Measurements from ENCODE around the gene STRADB. TPM values are rescaled to one million over a fixed set of nuclear protein-coding genes. Genes with fewer than 3 reads are reported as not detected.

The STRADB gene
- total and polyA plus RNA-seq, 2 of the 4 experiments (the other 2 are of a cell fraction) = 14.9 to 31.5 TPM

DNA sequence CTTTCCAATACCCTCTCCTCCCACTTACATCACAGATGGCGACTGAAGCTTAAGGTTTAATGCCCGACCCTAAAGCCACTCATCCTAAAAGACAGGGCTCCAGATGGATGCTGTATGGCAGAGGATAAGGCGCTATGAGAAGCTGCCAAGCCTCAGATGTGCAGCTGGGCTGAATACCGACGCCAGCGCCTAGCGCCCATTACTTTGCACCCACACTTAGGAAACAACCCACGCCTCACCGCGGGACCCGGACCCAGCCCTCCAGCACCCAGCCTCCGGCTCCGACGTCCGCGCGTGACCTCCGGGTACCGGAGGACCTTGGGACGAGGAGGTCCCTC lies 617 bp upstream of the STRADB start:
- Histone ChIP-seq H2BK15ac (ENCODE audit: low read depth, low read length) (peak overlapping the region; percentile 2; the same call in 1 of the 3 replicates), H2AFZ (replicated peaks; ENCODE audit: low read length, poor library complexity) (peak overlapping the region; percentile 98), H2BK5ac (ENCODE audit: low read depth, low read length, poor library complexity, severe bottlenecking) (peak overlapping the region; percentile 70), H3K4me1 (ENCODE audit: control insufficient read depth, insufficient read depth, low read length) (peaks cover 2% of the 10 kb centered on the region; the same call in 1 of the 2 replicates), H2BK20ac (ENCODE audit: low read depth, low read length) (no peak overlapping the region), H3K4me3 (ENCODE audit: insufficient read depth, low read depth, low read length) (peak overlapping the region; percentile 82), H2AK9ac (replicated peaks; ENCODE audit: low read depth, low read length, poor library complexity) (peak overlapping the region; percentile 38), H4K5ac (ENCODE audit: low read depth, low read length) (peak overlapping the region; percentile 61), H3K27me3 (ENCODE audit: control insufficient read depth, insufficient read depth, low read length) (no peaks in the 10 kb centered on the region), H2BK120ac (ENCODE audit: low read depth, low read length) (peak overlapping the region; percentile 62; the same call in 1 of the 2 replicates), H3K14ac (replicated peaks; ENCODE audit: low read depth, low read length) (peak overlapping the region; percentile 85), H3K79me1 (ENCODE audit: low read depth in 1 of 2, low read length in 2 of 2) (peaks cover 27 to 58% of the 10 kb centered on the region in 2 experiments), H2AK5ac (ENCODE audit: low read depth, low read length) (0 out of 2 replicates have a peak overlapping the region, but pooled peaks have one; percentile 18), H4K91ac (ENCODE audit: insufficient read depth, low read depth, low read length) (peak overlapping the region; percentile 84), H3K9me3 (ENCODE audit: control insufficient read depth, insufficient read depth, low read length) (no peaks in the 10 kb centered on the region), H4K8ac (ENCODE audit: low read depth in 2 of 2, low read length in 2 of 2) (peak overlapping the region; percentile 45 to 92; a peak in 3 of 4 replicates), H3K4me2 (ENCODE audit: low read depth, low read length) (peak overlapping the region; percentile 94), H3K9ac (ENCODE audit: low read depth, low read length) (peak overlapping the region; percentile 73), H3K23ac (ENCODE audit: low read depth, low read length) (peak overlapping the region; percentile 64), H3K36me3 (ENCODE audit: control insufficient read depth, insufficient read depth, low read length) (no peaks in the 10 kb centered on the region), H3K4ac (ENCODE audit: low read depth, low read length) (peak overlapping the region; percentile 64), H3K27ac (ENCODE audit: insufficient read depth, low read length) (peak overlapping the region; percentile 80), H3K18ac (ENCODE audit: low read depth, low read length) (peak overlapping the region; percentile 20), H4K20me1 (ENCODE audit: insufficient read depth, low read length) (peaks cover 6% of the 10 kb centered on the region; the same call in 1 of the 2 replicates), H3K56ac (ENCODE audit: extremely low read depth, insufficient read depth, low read length) (peak overlapping the region; percentile 75), H3K9me1 (ENCODE audit: insufficient read depth, low read length) (no peaks in the 10 kb centered on the region)
- dilution Hi-C loops (cut with HindIII; ENCODE audit: low sequenced_read_pairs, unreplicated experiment) (no loop called here), intact Hi-C loops (cut with micrococcal nuclease) (loop anchor here (5.0 kb wide), 2 partner anchors 214 to 246 kb away; partner anchors contain the start of gene MPP4), in situ Hi-C loops (cut with MboI; ENCODE audit: low sequenced_read_pairs) (no loop called here)
- CTCF ChIA-PET = interaction anchor here (1.5 kb wide), 1 partner anchor 219 kb away, joined by 5 read pairs; no protein-coding TSS in a partner anchor
- peak; percentile 29 for DNase-seq
- peak; percentile 27 for ATAC-seq (ENCODE audit: low read depth)
- TF ChIP-seq SMC3 (IDR thresholded peaks at IDR 0.05; ENCODE audit: low read depth, low read length) (no peak), CTCF (conservative IDR thresholded peaks at IDR 0.05; ENCODE audit: low read depth, low read length) (no peak), RCOR1 (IDR thresholded peaks at IDR 0.05; ENCODE audit: insufficient replicate concordance, low read length) (no peak), POLR2A (IDR thresholded peaks at IDR 0.05; ENCODE audit: low read depth, low read length) (no peak), CHD1 (IDR thresholded peaks at IDR 0.05; ENCODE audit: low read depth, low read length) (no peak), CEBPB (IDR thresholded peaks at IDR 0.05; ENCODE audit: low read depth, low read length) (no peak), MXI1 (IDR thresholded peaks at IDR 0.05; ENCODE audit: borderline replicate concordance, low read depth, low read length) (no peak), MAZ (IDR thresholded peaks at IDR 0.05; ENCODE audit: borderline replicate concordance, low read depth, low read length) (no peak), NFE2L2 (IDR thresholded peaks at IDR 0.05; ENCODE audit: low read depth, low read length) (no peak), BHLHE40 (IDR thresholded peaks at IDR 0.05; ENCODE audit: low read depth, low read length) (no peak), ELK1 (IDR thresholded peaks at IDR 0.05; ENCODE audit: borderline replicate concordance, low read depth, low read length) (no peak), RFX5 (IDR thresholded peaks at IDR 0.05; ENCODE audit: low read depth, low read length) (no peak), RAD21 (IDR thresholded peaks at IDR 0.05; ENCODE audit: low read length) (no peak), MAFK (IDR thresholded peaks at IDR 0.05; ENCODE audit: low read depth, low read length) (no peak)
- TF ChIP-seq, protein P1, sequence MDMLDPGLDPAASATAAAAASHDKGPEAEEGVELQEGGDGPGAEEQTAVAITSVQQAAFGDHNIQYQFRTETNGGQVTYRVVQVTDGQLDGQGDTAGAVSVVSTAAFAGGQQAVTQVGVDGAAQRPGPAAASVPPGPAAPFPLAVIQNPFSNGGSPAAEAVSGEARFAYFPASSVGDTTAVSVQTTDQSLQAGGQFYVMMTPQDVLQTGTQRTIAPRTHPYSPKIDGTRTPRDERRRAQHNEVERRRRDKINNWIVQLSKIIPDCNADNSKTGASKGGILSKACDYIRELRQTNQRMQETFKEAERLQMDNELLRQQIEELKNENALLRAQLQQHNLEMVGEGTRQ (IDR thresholded peaks at IDR 0.05; ENCODE audit: low read depth, low read length) = no peak
- POLR2A ChIA-PET (ENCODE audit: unreplicated experiment) = interaction anchor here (0.6 to 1.1 kb wide), 5 partner anchors 10 to 1370 kb away, joined by 3 to 23 read pairs (median 6); no protein-coding TSS in a partner anchor
- WGBS, 2 experiments (ENCODE audit: extremely low coverage in 2 of 2, insufficient read length in 1 of 2) = 0% methylated on average over 2 of the region's 20 CpGs; no CpG with 5 or more reads in 1 of the 2 experiments
- BruUV-seq (replicated peaks) = no TSS peak
